Skin of body (tissue), 2 donors: ENCODE measurements around the gene FHDC1. TPM values are rescaled to one million over a fixed set of nuclear protein-coding genes. Genes with fewer than 3 reads are reported as not detected.
"Not testable (repeated sequence)": the region's sequence is repeated elsewhere in the genome, so short reads cannot be mapped to it uniquely, and the experiment has no call there.

Experiments
- DNase-seq: peaks from one replicate; lab custom pipeline; 2025; lab: John Stamatoyannopoulos, UW
- total RNA-seq: library from RNA; depleted of rRNA; stranded (reverse); fragments of >200 nt; gene quantifications from one replicate; pipeline ENCODE4 v1.2.3, GENCODE V29; 2014

The FHDC1 gene
- 12.2 TPM for total RNA-seq

- no peak for DNase-seq
Measured at GRCh38 chr4:152935631-152936445, at the start of gene FHDC1. TSS of gene FHDC1 (plus strand) at chr4:152936323. CDS start at chr4:152943058, 6,735 bp downstream.

- DNase-seq, result no peak
Measured at GRCh38 chr4:152887981-152888380, 48.1 kb upstream of the FHDC1 start.

GRCh38 chr4:152892974-152893373 is 43.1 kb upstream of the FHDC1 start:
- no peak for DNase-seq

- no peak for DNase-seq
Measured at GRCh38 chr4:152894673-152895072, 41.5 kb upstream of the FHDC1 start.

GRCh38 chr4:152896811-152897210 is 39.3 kb upstream of the FHDC1 start:
- no peak for DNase-seq

- not testable (repeated sequence) for DNase-seq
Measured at GRCh38 chr4:152898133-152898532, 38.0 kb upstream of the FHDC1 start.

GRCh38 chr4:152898606-152899005 is 37.5 kb upstream of the FHDC1 start:
- DNase-seq, result no peak

- DNase-seq, result no peak
Measured at GRCh38 chr4:152900395-152900794, 35.7 kb upstream of the FHDC1 start.

GRCh38 chr4:152901205-152901604 is 34.9 kb upstream of the FHDC1 start:
- DNase-seq, result peak; percentile 1

- no peak for DNase-seq
Measured at GRCh38 chr4:152903658-152904057, 32.5 kb upstream of the FHDC1 start.

- DNase-seq, result no peak
Measured at GRCh38 chr4:152909901-152910300, 26.2 kb upstream of the FHDC1 start.

- no peak for DNase-seq
Measured at GRCh38 chr4:152910521-152910920, 25.6 kb upstream of the FHDC1 start.

- DNase-seq, result no peak
Measured at GRCh38 chr4:152917543-152918395, 18.4 kb upstream of the FHDC1 start.

- DNase-seq, result no peak
Measured at GRCh38 chr4:152919826-152920225, 16.3 kb upstream of the FHDC1 start.

- no peak for DNase-seq
Measured at GRCh38 chr4:152920768-152921167, 15.4 kb upstream of the FHDC1 start.

GRCh38 chr4:152921284-152921683 is 14.8 kb upstream of the FHDC1 start:
- DNase-seq, result no peak

GRCh38 chr4:152925851-152926250 is 10.3 kb upstream of the FHDC1 start:
- no peak for DNase-seq

- DNase-seq, result no peak
Measured at GRCh38 chr4:152926959-152927358, 9.2 kb upstream of the FHDC1 start.

- DNase-seq, result no peak
Measured at GRCh38 chr4:152927737-152928136, 8.4 kb upstream of the FHDC1 start.

GRCh38 chr4:152928286-152928685 is 7.8 kb upstream of the FHDC1 start:
- DNase-seq, result no peak

GRCh38 chr4:152929888-152930287 is 6.2 kb upstream of the FHDC1 start:
- no peak for DNase-seq

- DNase-seq, result no peak
Measured at GRCh38 chr4:152935143-152935542, 980 bp upstream of the FHDC1 start.
